Measurements from ENCODE around the gene THADA. TPM values are rescaled to one million over a fixed set of nuclear protein-coding genes. Genes with fewer than 3 reads are reported as not detected.

THADA gene
- polyA plus RNA-seq, 4 donors = 32.5 to 38.4 (median 33.5) TPM

GRCh38 chr2:43185146-43185545, 410.7 kb downstream of the THADA start:
- DNase-seq (ENCODE audit: low read depth in 4 of 4, low spot score in 2 of 4) = no peak

GRCh38 chr2:43184339-43184895, 411.4 kb downstream of the THADA start:
- DNase-seq (ENCODE audit: low read depth in 4 of 4, low spot score in 2 of 4) = no peak

GRCh38 chr2:43183743-43184142, 412.1 kb downstream of the THADA start:
- DNase-seq (ENCODE audit: low read depth in 4 of 4, low spot score in 2 of 4) = no peak

GRCh38 chr2:43180897-43181296, 414.9 kb downstream of the THADA start:
- DNase-seq (ENCODE audit: low read depth in 4 of 4, low spot score in 2 of 4) = no peak

Other genes starting within 250 kb of the THADA start
- gene PLEKHH2, start 41.2 kb upstream of the THADA start, polyA plus RNA-seq (ENCODE audit: insufficient read length in 4 of 4) = 10 to 100 TPM; 20.3 to 70.1 (median 30.6) TPM
- 1 to 10 TPM; 2.1 to 4.4 (median 3.5) TPM for gene C1GALT1C1L, start 80.4 kb upstream of the THADA start, polyA plus RNA-seq (ENCODE audit: insufficient read length in 4 of 4)
- gene DYNC2LI1, start 178.0 kb upstream of the THADA start, polyA plus RNA-seq (ENCODE audit: insufficient read length in 4 of 4) = 10 to 100 TPM; 73.6 to 95.1 (median 84.8) TPM
- gene ABCG5, start 242.8 kb upstream of the THADA start, polyA plus RNA-seq (ENCODE audit: insufficient read length in 4 of 4) = under 1 TPM; 0.44 to 0.76 (median 0.65) TPM
- 1 to 10 TPM; 1.0 to 1.1 (median 1.0) TPM for gene ABCG8, start 242.9 kb upstream of the THADA start, polyA plus RNA-seq (ENCODE audit: insufficient read length in 4 of 4)

All from left renal cortex interstitium (tissue), 4 donors.